Tibial artery (tissue), 4 donors: ENCODE data around the gene CDC42BPA.

Source experiments
- DNase-seq, 2 donors: peaks; one replicate each; pipeline ENCODE4 v3.0.0-alpha.2; 2019
- H3K27ac ChIP-seq, 2 donors: fragments of 200-600 bp; sonication (generic) in 1 of 2; 1 replicate in 1 of 2; 2 replicates in 1 of 2; pipeline ENCODE4 v1.5.1; 2018 to 2019; ENCODE audit warnings: mild to moderate bottlenecking in 1 of 2
- H3K27me3 ChIP-seq, 2 donors: fragments of 200-600 bp; sonication (generic) in 1 of 2; one replicate each; pipeline versions ENCODE4 v1.5.1 to v1.6.0; 2016 to 2019
- H3K36me3 ChIP-seq, 3 donors: fragments of 200-600 bp; sonication (generic) in 2 of 3; one replicate each; pipeline ENCODE4 v1.5.1; 2016 to 2019; ENCODE audit warnings: mild to moderate bottlenecking in 2 of 3
- H3K4me1 ChIP-seq, 4 donors: fragments of 200-600 bp; sonication (generic) in 2 of 4; 1 replicate in 3 of 4; 2 replicates in 1 of 4; pipeline ENCODE4 v1.5.1; 2016 to 2019
- H3K4me3 ChIP-seq, 2 donors: fragments of 200-600 bp; sonication (generic) in 1 of 2; 1 replicate in 1 of 2; 2 replicates in 1 of 2; pipeline ENCODE4 v1.5.1; 2018 to 2019; ENCODE audit warnings: mild to moderate bottlenecking in 2 of 2
- H3K9me3 ChIP-seq, 3 donors: fragments of 200-600 bp; sonication (generic) in 1 of 3; one replicate each; pipeline ENCODE4 v1.5.1; 2016 to 2019
- intact Hi-C: fragments of 100-400 bp; cut with DNase I; formaldehyde crosslinking; loops from one replicate; pipeline ENCODE4 v1.15.0; 2023; ENCODE audit warnings: low total_unique reads
- TF ChIP-seq, protein P1 (sequence below), 2 experiments: fragments of 200-600 bp in 1 of 2; fragments of 450-650 bp in 1 of 2; IDR thresholded peaks; one replicate each; pipeline ENCODE4 v1.5.1; 2017 to 2019; ENCODE audit warnings: antibody characterized with exemption in 2 of 2, mild to moderate bottlenecking in 1 of 2, moderate library complexity in 1 of 2

The CDC42BPA gene

DNA sequence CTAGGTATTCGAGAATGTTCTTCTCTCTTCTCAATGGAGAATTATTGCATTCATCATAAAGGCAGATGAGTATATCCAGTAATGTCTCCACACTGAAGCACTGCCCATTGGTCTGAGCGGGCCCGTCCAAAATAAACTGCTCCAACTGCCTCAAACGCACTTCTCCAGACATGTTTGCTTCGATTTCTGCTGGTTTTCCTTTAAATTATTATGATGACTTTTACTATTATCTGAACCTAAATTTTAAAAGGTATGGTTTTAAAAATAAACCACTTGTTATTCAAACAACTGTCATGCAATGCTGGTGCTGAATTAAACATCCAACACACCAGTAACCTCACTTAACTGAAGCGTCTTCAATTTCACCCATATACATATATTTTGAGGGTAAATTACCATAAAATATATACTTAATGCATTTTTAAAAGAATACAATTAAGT lies 1.3 kb downstream of the CDC42BPA start:
- Histone ChIP-seq H3K36me3 (no peaks in the 10 kb centered on the region), H3K27ac (peak overlapping the region; percentile 53 to 97), H3K4me1 (peaks cover 0 to 28% (median 0%) of the 10 kb centered on the region in 4 donors), H3K9me3 (no peaks in the 10 kb centered on the region), H3K27me3 (no peaks in the 10 kb centered on the region), H3K4me3 (peak overlapping the region; percentile 88 to 94)
- intact Hi-C loops = loop anchor here (5.0 kb wide), 1 partner anchor 115 kb away; no protein-coding TSS in a partner anchor
- TF ChIP-seq, protein P1, sequence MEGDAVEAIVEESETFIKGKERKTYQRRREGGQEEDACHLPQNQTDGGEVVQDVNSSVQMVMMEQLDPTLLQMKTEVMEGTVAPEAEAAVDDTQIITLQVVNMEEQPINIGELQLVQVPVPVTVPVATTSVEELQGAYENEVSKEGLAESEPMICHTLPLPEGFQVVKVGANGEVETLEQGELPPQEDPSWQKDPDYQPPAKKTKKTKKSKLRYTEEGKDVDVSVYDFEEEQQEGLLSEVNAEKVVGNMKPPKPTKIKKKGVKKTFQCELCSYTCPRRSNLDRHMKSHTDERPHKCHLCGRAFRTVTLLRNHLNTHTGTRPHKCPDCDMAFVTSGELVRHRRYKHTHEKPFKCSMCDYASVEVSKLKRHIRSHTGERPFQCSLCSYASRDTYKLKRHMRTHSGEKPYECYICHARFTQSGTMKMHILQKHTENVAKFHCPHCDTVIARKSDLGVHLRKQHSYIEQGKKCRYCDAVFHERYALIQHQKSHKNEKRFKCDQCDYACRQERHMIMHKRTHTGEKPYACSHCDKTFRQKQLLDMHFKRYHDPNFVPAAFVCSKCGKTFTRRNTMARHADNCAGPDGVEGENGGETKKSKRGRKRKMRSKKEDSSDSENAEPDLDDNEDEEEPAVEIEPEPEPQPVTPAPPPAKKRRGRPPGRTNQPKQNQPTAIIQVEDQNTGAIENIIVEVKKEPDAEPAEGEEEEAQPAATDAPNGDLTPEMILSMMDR (IDR thresholded peaks at IDR 0.05) = no peak
- no peak for DNase-seq

DNA sequence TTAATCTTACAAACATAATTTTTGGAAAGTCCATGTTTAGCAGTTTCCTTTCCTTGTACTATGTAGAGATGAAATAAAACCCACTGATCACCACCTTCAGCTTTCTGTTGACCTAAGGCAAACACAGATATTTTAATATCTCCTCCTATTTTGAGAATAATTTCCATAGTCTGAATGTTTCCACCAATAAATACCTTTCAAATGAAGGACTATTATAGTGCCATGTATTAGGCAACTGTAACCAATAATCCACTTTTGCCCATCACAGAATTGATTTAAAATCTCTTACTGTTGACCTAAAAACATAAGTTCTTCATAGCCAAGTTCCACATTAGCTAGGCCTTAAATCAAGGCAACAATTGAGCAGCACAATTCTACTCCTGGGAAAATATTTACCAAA lies 1.8 kb downstream of the CDC42BPA start:
- H3K4me1 ChIP-seq = peaks cover 0 to 31% (median 0%) of the 10 kb centered on the region in 4 donors

GRCh38 chr1:227315629-227316346 lies 2.5 kb downstream of the CDC42BPA start:
- Histone ChIP-seq H3K36me3 (no peaks in the 10 kb centered on the region), H3K4me3 (peak overlapping the region; percentile 88 to 94), H3K9me3 (no peaks in the 10 kb centered on the region), H3K27me3 (no peaks in the 10 kb centered on the region), H3K4me1 (peaks cover 0 to 31% (median 0%) of the 10 kb centered on the region in 4 donors), H3K27ac (peak overlapping the region; percentile 53 to 97)
- TF ChIP-seq, protein P1 (IDR thresholded peaks at IDR 0.05) = no peak
- peak in 1 of 2 donors; percentile 49 for DNase-seq
- intact Hi-C loops = loop anchor here (5.0 kb wide), 1 partner anchor 117 kb away; no protein-coding TSS in a partner anchor

More for the DNA sequence above, 1.8 kb downstream of the CDC42BPA start:
- Histone ChIP-seq H3K4me3 (peak overlapping the region; percentile 88 to 94), H3K36me3 (no peaks in the 10 kb centered on the region), H3K9me3 (no peaks in the 10 kb centered on the region), H3K27ac (peak overlapping the region; percentile 53 to 97), H3K27me3 (no peaks in the 10 kb centered on the region)
- TF ChIP-seq, protein P1 (IDR thresholded peaks at IDR 0.05) = no peak
- intact Hi-C loops = loop anchor here (5.0 kb wide), 1 partner anchor 116 kb away; no protein-coding TSS in a partner anchor
- no peak for DNase-seq

DNA sequence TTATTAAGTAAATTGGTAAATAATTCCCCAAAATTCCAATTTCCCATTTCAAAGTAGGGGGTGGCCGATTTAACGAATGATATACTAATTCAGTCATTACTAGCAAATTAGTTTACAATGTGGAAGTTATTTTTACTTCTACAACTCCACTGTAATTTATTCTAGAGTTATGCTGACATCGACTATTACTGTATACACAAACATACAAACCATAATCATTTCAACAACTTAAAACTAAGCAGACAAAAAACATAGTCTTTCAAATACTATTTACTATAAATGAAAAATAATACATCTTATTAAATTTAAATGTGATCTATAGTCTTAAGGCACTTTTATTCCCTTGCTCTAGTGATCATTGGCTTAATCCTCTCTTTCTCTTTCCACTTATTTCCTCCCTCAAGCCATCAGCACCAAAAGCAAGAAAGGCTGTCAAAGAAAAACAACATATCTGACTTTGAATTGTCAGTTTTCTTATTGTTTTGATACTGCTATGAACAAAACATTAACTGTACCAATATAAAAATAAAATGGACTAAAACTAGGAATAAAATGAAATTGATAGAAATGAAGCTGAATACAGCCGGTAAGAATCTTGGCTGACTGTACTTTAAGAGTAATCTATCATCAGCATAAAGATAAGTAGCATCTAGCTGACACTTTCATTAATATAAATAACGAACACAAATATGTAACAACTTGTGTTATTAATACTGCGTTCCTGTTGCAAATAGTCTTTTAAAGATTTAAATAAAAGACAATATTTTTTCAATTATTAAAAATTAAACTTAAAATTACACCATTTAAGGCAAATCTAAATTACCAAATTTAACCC lies 4.1 kb downstream of the CDC42BPA start:
- peak overlapping the region; percentile 53 to 97 for H3K27ac ChIP-seq

DNA sequence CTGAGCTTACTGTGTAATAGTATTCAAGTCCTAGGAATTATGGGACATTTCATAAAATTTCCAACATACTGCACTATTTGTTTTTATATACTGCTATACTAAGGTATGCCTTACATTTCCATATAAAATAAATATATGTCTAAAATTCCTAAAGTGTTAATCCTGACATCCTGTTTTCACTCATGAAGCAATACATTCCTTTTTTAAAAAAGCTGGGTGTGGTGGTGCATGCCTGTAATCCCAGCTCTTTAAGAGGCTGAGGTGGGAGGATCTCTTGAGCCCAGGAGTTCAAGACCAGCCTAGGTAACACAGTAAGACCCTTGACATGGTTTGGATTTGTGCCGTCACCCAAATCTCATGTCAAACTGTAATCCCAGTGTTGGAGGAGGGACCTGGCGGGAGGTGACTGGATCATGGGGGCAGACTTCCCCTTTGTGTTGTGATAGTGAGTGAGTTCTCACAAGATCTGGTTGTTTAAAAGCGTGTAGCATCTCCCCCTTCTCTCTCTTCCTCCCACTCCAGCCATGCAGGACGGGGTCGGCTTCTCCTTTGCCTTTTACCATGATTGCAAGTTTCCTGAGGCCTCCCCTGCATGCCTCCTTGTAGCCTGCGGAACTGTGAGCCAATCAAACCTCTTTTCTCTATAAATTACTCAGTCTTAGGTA lies 5.8 kb downstream of the CDC42BPA start:
- Histone ChIP-seq H3K4me1 (peaks cover 0 to 54% (median 6%) of the 10 kb centered on the region in 4 donors), H3K9me3 (no peaks in the 10 kb centered on the region), H3K4me3 (no peak overlapping the region), H3K27ac (no peak overlapping the region), H3K36me3 (no peaks in the 10 kb centered on the region), H3K27me3 (no peaks in the 10 kb centered on the region)
- no peak for DNase-seq
- intact Hi-C loops = no loop called here
- TF ChIP-seq, protein P1 (IDR thresholded peaks at IDR 0.05) = no peak

More for the DNA sequence above, 4.1 kb downstream of the CDC42BPA start:
- Histone ChIP-seq H3K9me3 (no peaks in the 10 kb centered on the region), H3K36me3 (no peaks in the 10 kb centered on the region), H3K4me1 (peaks cover 0 to 42% (median 3%) of the 10 kb centered on the region in 4 donors), H3K27me3 (no peaks in the 10 kb centered on the region), H3K4me3 (peak overlapping the region; percentile 88 to 94)
- TF ChIP-seq, protein P1 (IDR thresholded peaks at IDR 0.05) = no peak
- DNase-seq = no peak
- intact Hi-C loops = no loop called here
